SHP77 (cell line): ENCODE data around the gene AAK1.
"Not testable (repeated sequence)": the region's sequence is repeated elsewhere in the genome, so short reads cannot be mapped to it uniquely, and the experiment has no call there.

ENCODE experiments used
- DNase-seq, 2 experiments: peaks; one replicate each; lab custom pipeline; 2025; lab: John Stamatoyannopoulos, UW

Gene AAK1

GRCh38 chr2:69659941-69660483 lies 16.5 kb upstream of the AAK1 start:
- DNase-seq: no peak

- DNase-seq: no peak
Measured at GRCh38 chr2:69659349-69659748, 15.8 kb upstream of the AAK1 start.

- no peak for DNase-seq
Measured at GRCh38 chr2:69652206-69652605, 8.7 kb upstream of the AAK1 start.

GRCh38 chr2:69647196-69647595 lies 3.7 kb upstream of the AAK1 start:
- DNase-seq: not testable (repeated sequence)

- no peak for DNase-seq
Measured at GRCh38 chr2:69646714-69647113, 3.2 kb upstream of the AAK1 start.

- DNase-seq: no peak
Measured at GRCh38 chr2:69645921-69646320, 2.4 kb upstream of the AAK1 start.

- no peak for DNase-seq
Measured at GRCh38 chr2:69645031-69645431, 1.5 kb upstream of the AAK1 start.

- DNase-seq: no peak
Measured at GRCh38 chr2:69644506-69644979, 1.0 kb upstream of the AAK1 start.

- no peak for DNase-seq
Measured at GRCh38 chr2:69642709-69643601, 584 bp downstream of the AAK1 start.

GRCh38 chr2:69641887-69642708 lies 1.4 kb downstream of the AAK1 start:
- DNase-seq: no peak

- no peak for DNase-seq
Measured at GRCh38 chr2:69641471-69641870, 2.1 kb downstream of the AAK1 start.

- no peak for DNase-seq
Measured at GRCh38 chr2:69639266-69639665, 4.3 kb downstream of the AAK1 start.

GRCh38 chr2:69638630-69639029 lies 4.9 kb downstream of the AAK1 start:
- DNase-seq: no peak

GRCh38 chr2:69637923-69638322 lies 5.6 kb downstream of the AAK1 start:
- no peak for DNase-seq

- no peak for DNase-seq
Measured at GRCh38 chr2:69636395-69636794, 7.1 kb downstream of the AAK1 start.

GRCh38 chr2:69635432-69635831 lies 8.1 kb downstream of the AAK1 start:
- no peak for DNase-seq

GRCh38 chr2:69634196-69634821 lies 9.2 kb downstream of the AAK1 start:
- DNase-seq: no peak

- DNase-seq: no peak
Measured at GRCh38 chr2:69631402-69631801, 12.1 kb downstream of the AAK1 start.

- no peak for DNase-seq
Measured at GRCh38 chr2:69629921-69630608, 13.5 kb downstream of the AAK1 start.

- DNase-seq: no peak
Measured at GRCh38 chr2:69628325-69629021, 15.1 kb downstream of the AAK1 start.
